ENCODE data around the gene NFIC. TPM values are rescaled to one million over a fixed set of nuclear protein-coding genes. Genes with fewer than 3 reads are reported as not detected.

The NFIC gene
- total RNA-seq, 4 donors from 2014 or later, result 76.2 to 183 (median 132) TPM

DNA sequence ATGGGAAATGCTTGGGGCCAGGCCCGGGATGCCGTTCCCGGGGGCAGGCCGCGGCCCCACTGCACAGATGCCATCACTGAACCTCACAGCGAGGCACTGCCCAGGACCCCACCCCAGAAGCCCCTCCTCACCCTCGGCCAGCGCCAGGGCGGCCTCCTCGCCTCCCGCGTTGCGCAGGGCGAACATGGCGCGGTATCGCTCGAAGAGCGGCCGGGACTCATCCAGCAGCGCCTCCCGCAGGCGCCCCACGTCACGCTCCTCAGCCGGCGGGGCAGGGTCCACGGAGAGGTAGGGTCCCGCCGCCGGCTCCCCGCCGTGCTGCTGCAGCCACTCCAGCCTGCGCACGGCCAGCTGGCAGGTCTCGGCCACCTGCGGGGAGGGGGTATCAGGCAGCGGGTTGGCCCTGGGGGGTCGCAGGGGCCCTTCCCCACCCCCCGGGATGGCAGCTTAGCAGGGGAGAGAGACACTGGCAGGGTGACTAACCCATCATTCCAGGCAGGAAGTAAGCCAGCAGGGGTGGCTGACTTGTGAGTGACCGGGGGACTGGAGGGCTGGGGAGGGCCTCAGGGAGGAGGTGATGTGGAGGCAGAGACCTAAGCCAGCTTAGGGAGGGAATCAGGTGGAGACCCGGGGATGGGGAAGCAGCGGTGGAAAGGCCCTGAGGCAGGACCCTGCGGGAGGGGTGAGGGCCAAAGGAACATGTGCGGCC, 125.9 kb downstream of the NFIC start:
- DNase-seq, result no peak
- 94 to 95% methylated on average over 23 of the region's 45 CpGs for WGBS, 2 donors
- no peaks in the 10 kb centered on the region for H3K9me3 ChIP-seq
- no peak overlapping the region for H3K27ac ChIP-seq
- no peak overlapping the region for H3K4me3 ChIP-seq (replicated peaks in 1 of 3)
- intact Hi-C loops (cut with DNase I), result no loop called here
- TF ChIP-seq POLR2A (IDR thresholded peaks at IDR 0.05), result no peak
- TF ChIP-seq CTCF (IDR thresholded peaks at IDR 0.05), result no peak
- no peaks in the 10 kb centered on the region for H3K4me1 ChIP-seq
- peaks cover 25 to 35% of the 10 kb centered on the region in 2 donors for H3K36me3 ChIP-seq
- no peaks in the 10 kb centered on the region for H3K27me3 ChIP-seq

DNA sequence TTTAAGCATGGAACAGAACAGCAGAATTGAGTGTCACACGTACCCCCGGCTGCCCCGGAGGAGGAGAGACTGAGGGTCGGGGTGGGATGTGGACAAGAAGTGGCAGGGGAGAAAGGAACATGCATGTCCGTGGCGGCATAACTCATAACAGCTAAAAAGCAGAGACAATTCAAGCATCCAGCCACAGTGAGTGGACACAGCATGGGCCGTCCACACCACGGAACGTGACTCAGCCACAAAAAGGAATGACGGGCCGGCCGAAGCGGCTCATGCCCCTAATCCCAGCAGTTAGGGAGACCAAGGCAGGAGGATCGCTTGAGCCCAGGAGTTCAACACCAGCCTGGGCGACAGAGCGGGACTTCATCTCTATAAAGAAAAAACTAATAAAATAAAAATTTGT, 126.5 kb downstream of the NFIC start:
- intact Hi-C loops (cut with DNase I), result no loop called here

GRCh38 chr19:3493651-3494050, 127.3 kb downstream of the NFIC start:
- no peak for TF ChIP-seq POLR2A (IDR thresholded peaks at IDR 0.05)
- no peak for TF ChIP-seq CTCF (IDR thresholded peaks at IDR 0.05)
- intact Hi-C loops (cut with DNase I), result no loop called here
- H3K27ac ChIP-seq, result no peak overlapping the region
- no peaks in the 10 kb centered on the region for H3K9me3 ChIP-seq
- H3K36me3 ChIP-seq, result peaks cover 25 to 35% of the 10 kb centered on the region in 2 donors
- no peak overlapping the region for H3K4me3 ChIP-seq (replicated peaks in 1 of 3)
- no peak for DNase-seq
- WGBS, 2 donors, result 95% methylated on average over 14 of the region's 14 CpGs
- no peaks in the 10 kb centered on the region for H3K27me3 ChIP-seq
- no peaks in the 10 kb centered on the region for H3K4me1 ChIP-seq

More for the DNA sequence above, 126.5 kb downstream of the NFIC start:
- Histone ChIP-seq H3K9me3 (no peaks in the 10 kb centered on the region), H3K4me3 (replicated peaks in 1 of 3) (no peak overlapping the region), H3K4me1 (no peaks in the 10 kb centered on the region), H3K36me3 (peaks cover 25 to 35% of the 10 kb centered on the region in 2 donors), H3K27me3 (no peaks in the 10 kb centered on the region), H3K27ac (no peak overlapping the region)
- DNase-seq, result no peak
- TF ChIP-seq POLR2A (IDR thresholded peaks at IDR 0.05), result no peak
- no peak for TF ChIP-seq CTCF (IDR thresholded peaks at IDR 0.05)
- WGBS, 2 donors, result 94 to 95% methylated on average over 16 of the region's 16 CpGs

- 79 to 81% methylated on average over 7 to 9 of the region's 15 CpGs for WGBS, 2 donors
- H3K27me3 ChIP-seq, result no peaks in the 10 kb centered on the region
- H3K36me3 ChIP-seq, result peaks cover 25 to 35% of the 10 kb centered on the region in 2 donors
- no peak overlapping the region for H3K27ac ChIP-seq
- no peak for DNase-seq
- no peaks in the 10 kb centered on the region for H3K4me1 ChIP-seq
- intact Hi-C loops (cut with DNase I), result no loop called here
- H3K9me3 ChIP-seq, result no peaks in the 10 kb centered on the region
- TF ChIP-seq POLR2A (IDR thresholded peaks at IDR 0.05) (no peak), CTCF (IDR thresholded peaks at IDR 0.05) (no peak)
- no peak overlapping the region for H3K4me3 ChIP-seq (replicated peaks in 1 of 3)
Measured at GRCh38 chr19:3494051-3494450, 127.7 kb downstream of the NFIC start.

GRCh38 chr19:3494559-3494958, 128.2 kb downstream of the NFIC start:
- intact Hi-C loops (cut with DNase I), result no loop called here
- no peaks in the 10 kb centered on the region for H3K27me3 ChIP-seq
- H3K36me3 ChIP-seq, result peaks cover 25 to 35% of the 10 kb centered on the region in 2 donors
- H3K4me1 ChIP-seq, result peaks cover 4 to 5% of the 10 kb centered on the region in 2 donors
- no peak overlapping the region for H3K4me3 ChIP-seq (replicated peaks in 1 of 3)
- TF ChIP-seq POLR2A (IDR thresholded peaks at IDR 0.05) (no peak), CTCF (IDR thresholded peaks at IDR 0.05) (no peak)
- H3K9me3 ChIP-seq, result no peaks in the 10 kb centered on the region
- H3K27ac ChIP-seq, result no peak overlapping the region
- DNase-seq, result no peak
- 95 to 96% methylated on average over 17 of the region's 18 CpGs for WGBS, 2 donors
